GM13977 (cell line): ENCODE results near the gene PLB1.

ENCODE experiments used
- DNase-seq: peaks from one replicate; pipeline ENCODE4 v3.0.0; 2012; ENCODE audit warnings: low spot score
- CTCF ChIP-seq: IDR thresholded peaks from 2 replicates; pipeline ENCODE4 v1.5.1; 2012; ENCODE audit warnings: mild to moderate bottlenecking, control low read depth; ENCODE audit not compliant: insufficient read depth; ENCODE audit errors: extremely low read depth, missing control alignments
- in situ Hi-C: fragments of 300-500 bp; cut with MboI; formaldehyde crosslinking; loops from one replicate; pipeline ENCODE4 v1.12.0; 2022; ENCODE audit warnings: low sequenced_read_pairs, low pct_unique_long_range_greater_than_20kb, mixed read lengths, inconsistent platforms; ENCODE audit not compliant: unreplicated experiment

PLB1 gene

GRCh38 chr2:28649481-28650265, 153.8 kb downstream of the PLB1 start:
- TF ChIP-seq CTCF, result no peak
- in situ Hi-C loops, result no loop called here
- peak; percentile 24 for DNase-seq

- TF ChIP-seq CTCF, result no peak
- in situ Hi-C loops, result no loop called here
- no peak for DNase-seq
Measured at GRCh38 chr2:28650266-28650584, 154.4 kb downstream of the PLB1 start.

GRCh38 chr2:28652217-28652616, 156.4 kb downstream of the PLB1 start:
- in situ Hi-C loops, result no loop called here
- no peak for DNase-seq
- no peak for TF ChIP-seq CTCF

GRCh38 chr2:28653892-28654662, 158.2 kb downstream of the PLB1 start:
- in situ Hi-C loops, result no loop called here
- no peak for TF ChIP-seq CTCF
- no peak for DNase-seq

- in situ Hi-C loops, result no loop called here
- no peak for TF ChIP-seq CTCF
- no peak for DNase-seq
Measured at GRCh38 chr2:28654663-28655320, 158.9 kb downstream of the PLB1 start.

- in situ Hi-C loops, result no loop called here
- no peak for DNase-seq
- no peak for TF ChIP-seq CTCF
Measured at GRCh38 chr2:28656937-28657615, 161.2 kb downstream of the PLB1 start.
